Endothelial cell (in vitro differentiated cells): ENCODE measurements around the gene TBX15. TPM values are rescaled to one million over a fixed set of nuclear protein-coding genes. Genes with fewer than 3 reads are reported as not detected.
A peak's percentile ranks its signal among the peaks of the same experiment; 100 is the strongest.

Experiments
- DNase-seq: peaks from one replicate; pipeline ENCODE4 v3.0.0; 2021; ENCODE audit warnings: low spot score
- H3K27ac Mint-ChIP-seq: one replicate; pipeline ENCODE4 v1.8.0; 2021; ENCODE audit warnings: mixed read lengths, inconsistent platforms; ENCODE audit not compliant: unreplicated experiment
- H3K27me3 Mint-ChIP-seq: one replicate; pipeline ENCODE4 v1.8.0; 2021; ENCODE audit warnings: mild to moderate bottlenecking, moderate library complexity, mixed read lengths, inconsistent platforms; ENCODE audit not compliant: unreplicated experiment
- H3K36me3 Mint-ChIP-seq: one replicate; pipeline ENCODE4 v1.8.0; 2021; ENCODE audit warnings: mild to moderate bottlenecking, low read depth, mixed read lengths, inconsistent platforms; ENCODE audit not compliant: unreplicated experiment
- H3K4me1 Mint-ChIP-seq: one replicate; pipeline ENCODE4 v1.8.0; 2021; ENCODE audit warnings: mild to moderate bottlenecking, mixed read lengths, inconsistent platforms; ENCODE audit not compliant: unreplicated experiment
- H3K4me3 Mint-ChIP-seq: one replicate; pipeline ENCODE4 v1.8.0; 2021; ENCODE audit warnings: mild to moderate bottlenecking, mixed read lengths, inconsistent platforms; ENCODE audit not compliant: unreplicated experiment
- H3K9me3 Mint-ChIP-seq: one replicate; pipeline ENCODE4 v1.8.0; 2021; ENCODE audit warnings: mixed read lengths, inconsistent platforms; ENCODE audit not compliant: unreplicated experiment
- CTCF ChIP-seq: fragments of 200-600 bp; sonication (generic); IDR thresholded peaks from one replicate; pipeline ENCODE4 v1.5.0; 2021; ENCODE audit warnings: antibody characterized with exemption; ENCODE audit not compliant: unreplicated experiment
- long read RNA-seq: library from polyadenylated mRNA; unstranded; transcript quantifications from one replicate; pipeline ENCODE4 v2.0.0, GENCODE V29; 2020; ENCODE audit not compliant: unreplicated experiment
- total RNA-seq: library from RNA; stranded (reverse); fragmentation: NEBNext Ultra II Directional; extraction: Animal tissue kit (Norgen Biotek cat#: 25700); gene quantifications from one replicate; pipeline ENCODE4 v1.2.1, GENCODE V29; 2021; ENCODE audit not compliant: unreplicated experiment

TBX15 gene
- 38.0 TPM for total RNA-seq
- long read RNA-seq, full-length matches to known transcripts: 3 of 20 reads
- long read RNA-seq, partial matches to known transcripts: 0 of 20 reads
- long read RNA-seq, other reads (novel, unspliced or antisense): 17 of 20 reads

- peak within 1 kb of the TSS; percentile 99 for H3K4me3 Mint-ChIP-seq
- H3K27ac Mint-ChIP-seq: peak within 1 kb of the TSS; percentile 99
- H3K27me3 Mint-ChIP-seq: peaks cover 44% of the 10 kb centered on the region
- no peak for TF ChIP-seq CTCF
- peaks cover 73% of the 10 kb centered on the region for H3K4me1 Mint-ChIP-seq
- no peaks in the 10 kb centered on the region for H3K9me3 Mint-ChIP-seq
- DNase-seq: peak; percentile 50
- H3K36me3 Mint-ChIP-seq: peaks cover 36% of the 10 kb centered on the region
Observed at GRCh38 chr1:118988186-118989005, at the start of gene TBX15. Gene TBX15 (minus strand): TSS chr1:118988343. CDS start chr1:118987795, 548 bp downstream.

- no peak for DNase-seq
Observed at GRCh38 chr1:119034359-119034758, 46.2 kb upstream of the TBX15 start.

GRCh38 chr1:119032986-119033385 is 44.8 kb upstream of the TBX15 start:
- no peaks in the 10 kb centered on the region for H3K9me3 Mint-ChIP-seq
- no peaks in the 10 kb centered on the region for H3K4me1 Mint-ChIP-seq
- H3K27ac Mint-ChIP-seq: no peak overlapping the region
- no peak overlapping the region for H3K4me3 Mint-ChIP-seq
- no peak for DNase-seq
- H3K27me3 Mint-ChIP-seq: peaks cover 3% of the 10 kb centered on the region
- TF ChIP-seq CTCF: no peak
- no peaks in the 10 kb centered on the region for H3K36me3 Mint-ChIP-seq

More at GRCh38 chr1:119034359-119034758, 46.2 kb upstream of the TBX15 start:
- Mint-ChIP-seq H3K27me3 (peaks cover 3% of the 10 kb centered on the region), H3K9me3 (no peaks in the 10 kb centered on the region), H3K4me1 (no peaks in the 10 kb centered on the region), H3K27ac (no peak overlapping the region), H3K4me3 (no peak overlapping the region), H3K36me3 (no peaks in the 10 kb centered on the region)
- no peak for TF ChIP-seq CTCF

GRCh38 chr1:119027759-119028158 is 39.6 kb upstream of the TBX15 start:
- no peak for TF ChIP-seq CTCF
- Mint-ChIP-seq H3K4me3 (no peak overlapping the region), H3K36me3 (no peaks in the 10 kb centered on the region), H3K4me1 (no peaks in the 10 kb centered on the region), H3K9me3 (no peaks in the 10 kb centered on the region), H3K27ac (no peak overlapping the region), H3K27me3 (no peaks in the 10 kb centered on the region)
- DNase-seq: no peak

GRCh38 chr1:119026956-119027355 is 38.8 kb upstream of the TBX15 start:
- no peak for TF ChIP-seq CTCF
- no peaks in the 10 kb centered on the region for H3K9me3 Mint-ChIP-seq
- no peak for DNase-seq
- no peaks in the 10 kb centered on the region for H3K27me3 Mint-ChIP-seq
- no peaks in the 10 kb centered on the region for H3K4me1 Mint-ChIP-seq
- H3K4me3 Mint-ChIP-seq: no peak overlapping the region
- H3K27ac Mint-ChIP-seq: no peak overlapping the region
- no peaks in the 10 kb centered on the region for H3K36me3 Mint-ChIP-seq
